Measurements from ENCODE around the gene GPR4. TPM values are rescaled to one million over a fixed set of nuclear protein-coding genes. Genes with fewer than 3 reads are reported as not detected.
"Not testable (repeated sequence)": the region's sequence is repeated elsewhere in the genome, so short reads cannot be mapped to it uniquely, and the experiment has no call there.

GPR4 gene
- total and polyA plus RNA-seq, 2 experiments from 2014 or later = not detected

DNA sequence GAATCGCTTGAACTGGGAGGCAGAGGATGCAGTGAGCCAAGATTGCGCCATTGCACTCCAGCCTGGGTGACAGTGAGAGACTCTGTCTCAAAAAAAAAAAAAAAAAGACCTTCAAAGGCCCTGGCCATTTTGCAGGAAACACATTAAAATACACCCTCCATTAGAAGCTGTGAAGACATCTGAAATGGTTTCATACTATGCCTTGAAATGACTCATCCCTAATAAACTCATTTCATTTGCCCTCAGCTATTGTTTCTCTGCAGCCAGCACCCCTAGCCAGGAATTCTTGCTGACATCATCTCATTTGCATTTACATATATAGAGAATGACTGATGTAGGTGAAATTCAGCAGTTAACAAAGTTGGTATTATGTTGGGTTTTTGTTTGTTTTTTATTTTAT is 28.5 kb upstream of the GPR4 start:
- peaks cover 3% of the 10 kb centered on the region for H3K36me3 ChIP-seq
- TF ChIP-seq, protein P1, sequence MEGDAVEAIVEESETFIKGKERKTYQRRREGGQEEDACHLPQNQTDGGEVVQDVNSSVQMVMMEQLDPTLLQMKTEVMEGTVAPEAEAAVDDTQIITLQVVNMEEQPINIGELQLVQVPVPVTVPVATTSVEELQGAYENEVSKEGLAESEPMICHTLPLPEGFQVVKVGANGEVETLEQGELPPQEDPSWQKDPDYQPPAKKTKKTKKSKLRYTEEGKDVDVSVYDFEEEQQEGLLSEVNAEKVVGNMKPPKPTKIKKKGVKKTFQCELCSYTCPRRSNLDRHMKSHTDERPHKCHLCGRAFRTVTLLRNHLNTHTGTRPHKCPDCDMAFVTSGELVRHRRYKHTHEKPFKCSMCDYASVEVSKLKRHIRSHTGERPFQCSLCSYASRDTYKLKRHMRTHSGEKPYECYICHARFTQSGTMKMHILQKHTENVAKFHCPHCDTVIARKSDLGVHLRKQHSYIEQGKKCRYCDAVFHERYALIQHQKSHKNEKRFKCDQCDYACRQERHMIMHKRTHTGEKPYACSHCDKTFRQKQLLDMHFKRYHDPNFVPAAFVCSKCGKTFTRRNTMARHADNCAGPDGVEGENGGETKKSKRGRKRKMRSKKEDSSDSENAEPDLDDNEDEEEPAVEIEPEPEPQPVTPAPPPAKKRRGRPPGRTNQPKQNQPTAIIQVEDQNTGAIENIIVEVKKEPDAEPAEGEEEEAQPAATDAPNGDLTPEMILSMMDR (IDR thresholded peaks at IDR 0.05; ENCODE audit: low read depth, low read length) = no peak
- no peaks in the 10 kb centered on the region for H3K9me3 ChIP-seq (ENCODE audit: low read depth)
- no peak overlapping the region for H3K4me3 ChIP-seq
- peak in 1 of 2 donors; percentile 84 for DNase-seq (ENCODE audit: low read depth in 1 of 2, low spot score in 1 of 2)
- H3K4me1 ChIP-seq (ENCODE audit: low read depth) = no peaks in the 10 kb centered on the region
- no peak overlapping the region for H3K27ac ChIP-seq
- no peaks in the 10 kb centered on the region for H3K27me3 ChIP-seq

DNA sequence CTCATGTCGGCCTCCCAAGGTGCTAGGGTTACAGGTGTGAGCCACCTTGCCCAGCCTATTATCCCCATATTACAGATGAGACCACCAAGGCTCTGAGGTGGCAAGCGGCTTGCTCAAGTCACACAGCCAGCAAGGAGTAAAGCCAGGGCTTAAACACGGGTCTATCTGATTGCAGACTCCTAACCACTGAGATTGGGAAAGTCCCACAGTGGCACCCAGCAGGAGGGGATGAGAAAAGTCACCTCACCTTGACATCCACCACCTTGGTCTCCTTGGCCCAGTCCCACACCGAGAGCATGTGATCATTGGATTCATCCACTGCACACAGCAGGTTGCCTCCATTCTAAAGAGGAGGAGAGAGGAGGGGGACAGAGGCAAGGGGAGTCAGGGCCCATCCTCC is 27.7 kb upstream of the GPR4 start:
- Histone ChIP-seq H3K4me3 (no peak overlapping the region), H3K27ac (no peak overlapping the region)
- TF ChIP-seq, protein P1 (IDR thresholded peaks at IDR 0.05; ENCODE audit: low read depth, low read length) = no peak

DNA sequence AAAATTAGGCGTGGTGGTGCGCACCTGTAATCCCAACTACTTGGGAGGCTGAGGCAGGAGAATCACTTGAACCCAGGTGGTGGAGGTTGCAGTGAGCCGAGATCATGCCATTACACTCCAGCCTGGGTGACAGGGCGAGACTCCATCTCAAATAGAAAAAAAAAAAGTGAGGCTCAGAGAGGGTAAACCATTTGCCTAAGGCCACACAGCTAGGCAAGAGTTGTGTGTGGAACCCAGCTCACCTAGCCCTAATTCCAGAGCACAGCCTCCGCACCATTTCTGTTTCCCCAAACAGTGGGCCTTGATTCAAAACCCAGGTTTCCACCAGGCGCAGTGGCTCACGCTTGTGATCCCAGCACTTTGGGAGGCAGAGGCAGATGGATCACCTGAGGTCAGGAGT is 26.2 kb upstream of the GPR4 start:
- DNase-seq (ENCODE audit: low read depth in 1 of 2, low spot score in 1 of 2) = not testable (repeated sequence)

More for the DNA sequence above, 27.7 kb upstream of the GPR4 start:
- peaks cover 3% of the 10 kb centered on the region for H3K36me3 ChIP-seq
- H3K4me1 ChIP-seq (ENCODE audit: low read depth) = no peaks in the 10 kb centered on the region
- no peaks in the 10 kb centered on the region for H3K9me3 ChIP-seq (ENCODE audit: low read depth)
- H3K27me3 ChIP-seq = no peaks in the 10 kb centered on the region
- DNase-seq (ENCODE audit: low read depth in 1 of 2, low spot score in 1 of 2) = no peak

DNA sequence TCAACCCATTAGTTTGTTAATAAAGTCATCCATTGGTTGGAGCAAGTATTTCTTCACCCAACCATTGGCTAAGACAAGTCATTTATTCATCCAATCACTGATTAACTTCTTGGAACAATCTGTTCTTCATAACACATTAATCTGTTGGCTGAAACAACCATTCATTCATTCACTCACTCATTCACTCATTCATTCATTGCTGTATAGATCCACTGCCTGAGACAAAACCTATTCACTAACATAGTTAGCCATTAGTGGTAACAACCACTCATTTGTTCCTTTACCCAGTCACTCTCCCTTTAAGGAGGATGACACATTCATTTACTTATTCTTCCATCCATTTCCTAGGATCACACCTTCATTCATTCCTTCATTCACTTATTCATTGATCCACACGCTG is 22.0 kb upstream of the GPR4 start:
- Histone ChIP-seq H3K9me3 (ENCODE audit: low read depth) (no peaks in the 10 kb centered on the region), H3K27me3 (no peaks in the 10 kb centered on the region), H3K4me3 (no peak overlapping the region), H3K4me1 (ENCODE audit: low read depth) (no peaks in the 10 kb centered on the region), H3K27ac (no peak overlapping the region), H3K36me3 (peaks cover 3% of the 10 kb centered on the region)
- TF ChIP-seq, protein P1 (IDR thresholded peaks at IDR 0.05; ENCODE audit: low read depth, low read length) = no peak
- DNase-seq (ENCODE audit: low read depth in 1 of 2, low spot score in 1 of 2) = no peak

More for the DNA sequence above, 26.2 kb upstream of the GPR4 start:
- not testable (repeated sequence) for H3K27ac ChIP-seq; H3K9me3 ChIP-seq (ENCODE audit: low read depth); H3K4me3 ChIP-seq; H3K4me1 ChIP-seq (ENCODE audit: low read depth); H3K27me3 ChIP-seq; H3K36me3 ChIP-seq

DNA sequence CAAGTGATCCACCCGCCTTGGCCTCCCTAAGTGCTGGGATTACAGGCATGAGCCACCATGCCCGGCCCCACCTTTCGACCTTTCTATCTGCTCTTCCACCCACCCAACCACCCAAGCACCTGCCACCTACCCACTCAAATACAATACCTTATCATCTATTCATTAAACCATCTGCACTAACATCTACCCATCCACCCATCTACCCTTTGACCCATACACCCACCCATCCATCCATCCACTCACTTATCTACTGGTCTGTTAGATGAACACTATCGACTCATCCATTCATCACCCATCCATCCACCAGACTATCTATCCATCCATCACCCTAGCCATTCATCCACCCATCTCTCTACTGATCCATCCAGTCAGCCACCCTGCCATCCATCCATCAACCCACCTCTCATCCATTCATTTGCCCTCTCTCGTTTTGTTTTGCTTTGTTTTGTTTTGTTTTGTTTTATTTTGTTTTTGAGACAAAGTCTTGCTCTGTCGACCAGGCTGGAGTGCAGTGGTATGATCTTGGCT is 20.0 kb upstream of the GPR4 start:
- Histone ChIP-seq H3K4me1 (ENCODE audit: low read depth) (no peaks in the 10 kb centered on the region), H3K36me3 (no peaks in the 10 kb centered on the region), H3K4me3 (no peak overlapping the region), H3K9me3 (ENCODE audit: low read depth) (no peaks in the 10 kb centered on the region), H3K27me3 (no peaks in the 10 kb centered on the region), H3K27ac (no peak overlapping the region)
- DNase-seq (ENCODE audit: low read depth in 1 of 2, low spot score in 1 of 2) = no peak
- TF ChIP-seq, protein P1 (IDR thresholded peaks at IDR 0.05; ENCODE audit: low read depth, low read length) = no peak

DNA sequence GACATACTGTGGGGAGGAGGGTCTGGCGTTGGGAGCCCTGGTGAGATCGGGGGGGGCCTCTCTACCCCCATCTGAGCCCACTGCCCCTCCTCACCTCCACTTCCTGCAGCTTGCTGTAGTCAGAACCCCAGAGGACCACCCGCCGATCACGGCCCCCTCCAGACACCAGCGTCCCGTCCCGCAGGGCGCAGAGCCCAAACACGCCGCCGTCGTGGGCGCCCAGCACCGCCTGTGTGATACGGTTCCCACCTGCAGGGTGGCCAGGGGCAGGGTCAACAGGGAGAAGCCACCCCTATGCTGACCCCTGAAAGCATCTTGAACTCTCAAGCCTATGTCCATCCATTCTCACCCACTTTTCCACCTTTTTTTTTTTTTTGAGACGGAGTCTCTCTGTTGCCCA is 19.4 kb upstream of the GPR4 start:
- Histone ChIP-seq H3K27ac (no peak overlapping the region), H3K4me1 (ENCODE audit: low read depth) (no peaks in the 10 kb centered on the region), H3K9me3 (ENCODE audit: low read depth) (no peaks in the 10 kb centered on the region), H3K27me3 (no peaks in the 10 kb centered on the region), H3K36me3 (no peaks in the 10 kb centered on the region), H3K4me3 (no peak overlapping the region)
- TF ChIP-seq, protein P1 (IDR thresholded peaks at IDR 0.05; ENCODE audit: low read depth, low read length) = no peak
- DNase-seq (ENCODE audit: low read depth in 1 of 2, low spot score in 1 of 2) = no peak
